DMS153 treated with DMSO at 0.1 percent for 48 hours (cell line): ENCODE measurements around the gene SERHL2.
"Not testable (repeated sequence)": the region's sequence is repeated elsewhere in the genome, so short reads cannot be mapped to it uniquely, and the experiment has no call there.

Experiments
- DNase-seq: peaks from one replicate; lab custom pipeline; 2025; ENCODE audit not compliant: unreplicated experiment; lab: John Stamatoyannopoulos, UW

Gene SERHL2

GRCh38 chr22:42571068-42571467 is 17.3 kb downstream of the SERHL2 start:
- DNase-seq = not testable (repeated sequence)

GRCh38 chr22:42574046-42574445 is 20.3 kb downstream of the SERHL2 start:
- not testable (repeated sequence) for DNase-seq

- DNase-seq = not testable (repeated sequence)
Observed at GRCh38 chr22:42574468-42574867, 20.7 kb downstream of the SERHL2 start.

GRCh38 chr22:42575996-42576574 is 22.3 kb downstream of the SERHL2 start:
- DNase-seq = not testable (repeated sequence)

- DNase-seq = not testable (repeated sequence)
Observed at GRCh38 chr22:42577141-42577540, 23.4 kb downstream of the SERHL2 start.

GRCh38 chr22:42577623-42578240 is 24.0 kb downstream of the SERHL2 start:
- DNase-seq = no peak

GRCh38 chr22:42580040-42580439 is 26.3 kb downstream of the SERHL2 start:
- DNase-seq = not testable (repeated sequence)

GRCh38 chr22:42581194-42581761 is 27.5 kb downstream of the SERHL2 start:
- DNase-seq = not testable (repeated sequence)

- DNase-seq = peak; percentile 66
Observed at GRCh38 chr22:42581762-42582716, 28.3 kb downstream of the SERHL2 start.

GRCh38 chr22:42582987-42583386 is 29.2 kb downstream of the SERHL2 start:
- no peak for DNase-seq

GRCh38 chr22:42584364-42584940 is 30.7 kb downstream of the SERHL2 start:
- DNase-seq = no peak

GRCh38 chr22:42585096-42585495 is 31.3 kb downstream of the SERHL2 start:
- no peak for DNase-seq

- no peak for DNase-seq
Observed at GRCh38 chr22:42586381-42586780, 32.6 kb downstream of the SERHL2 start.

- DNase-seq = no peak
Observed at GRCh38 chr22:42587588-42588175, 33.9 kb downstream of the SERHL2 start.

- DNase-seq = no peak
Observed at GRCh38 chr22:42591987-42592386, 38.2 kb downstream of the SERHL2 start.

GRCh38 chr22:42595434-42595833 is 41.7 kb downstream of the SERHL2 start:
- no peak for DNase-seq

GRCh38 chr22:42596336-42596735 is 42.6 kb downstream of the SERHL2 start:
- no peak for DNase-seq

- DNase-seq = no peak
Observed at GRCh38 chr22:42596863-42597530, 43.2 kb downstream of the SERHL2 start.

GRCh38 chr22:42601879-42602465 is 48.2 kb downstream of the SERHL2 start:
- no peak for DNase-seq

GRCh38 chr22:42602470-42602869 is 48.7 kb downstream of the SERHL2 start:
- DNase-seq = no peak
